Breast epithelium (tissue), 3 donors: ENCODE measurements around the gene SLC9A4.

Experiments
- CTCF ChIP-seq, 3 donors: fragments of 450-650 bp; IDR thresholded peaks; one replicate each; pipeline ENCODE4 v1.5.1; 2016 to 2017; ENCODE audit warnings: antibody characterized with exemption in 3 of 3, mild to moderate bottlenecking in 3 of 3, moderate library complexity in 3 of 3
- POLR2A ChIP-seq: fragments of 450-650 bp; IDR thresholded peaks from one replicate; pipeline ENCODE4 v1.6.1; 2016; ENCODE audit warnings: antibody characterized with exemption, mild to moderate bottlenecking, moderate library complexity
- POLR2AphosphoS5 ChIP-seq, 3 donors: sonication (generic); formaldehyde crosslinking; IDR thresholded peaks; one replicate each; pipeline ENCODE4 v1.6.1; 2017; ENCODE audit warnings: antibody characterized with exemption in 3 of 3

- no peak for TF ChIP-seq CTCF (IDR thresholded peaks at IDR 0.05)
- no peak for TF ChIP-seq POLR2AphosphoS5 (IDR thresholded peaks at IDR 0.05)
- no peak for TF ChIP-seq POLR2A
Observed at GRCh38 chr2:102509749-102510148, 36.7 kb downstream of the SLC9A4 start.
